GM12878 (cell line): ENCODE data around the gene FAM222A.

Experiments used
- ATF2 ChIP-seq: IDR thresholded peaks from 2 replicates; pipeline ENCODE4 v1.6.1; 2012; ENCODE audit warnings: low read length, inconsistent platforms
- CHD4 ChIP-seq: fragments of 200-600 bp; sonication (generic); IDR thresholded peaks from 2 replicates; pipeline ENCODE4 v1.6.1; 2016; ENCODE audit warnings: mild to moderate bottlenecking
- CTCF ChIP-seq, 3 experiments: IDR thresholded peaks in 2 of 3; conservative IDR thresholded peaks in 1 of 3; 2 replicates each; pipeline ENCODE4 v1.5.1; 2011; ENCODE audit warnings: low read depth in 3 of 3, low read length in 3 of 3, mild to moderate bottlenecking in 3 of 3, control low read depth in 2 of 3, moderate library complexity in 2 of 3, inconsistent platforms in 1 of 3, mixed read lengths in 1 of 3; ENCODE audit not compliant: control insufficient read depth in 2 of 3, insufficient read depth in 1 of 3; ENCODE audit errors: extremely low read depth in 1 of 3
- EZH2 ChIP-seq: IDR thresholded peaks from 2 replicates; pipeline ENCODE4 v1.6.1; 2012; ENCODE audit warnings: low read depth, mild to moderate bottlenecking, control low read depth, inconsistent platforms, low read length, borderline replicate concordance; ENCODE audit not compliant: control insufficient read depth
- KAT2A ChIP-seq: conservative IDR thresholded peaks from 2 replicates; pipeline ENCODE4 v1.6.1; 2011; ENCODE audit warnings: low read depth, low read length; ENCODE audit not compliant: control insufficient read depth
- MXI1 ChIP-seq: fragments of 150-350 bp; IDR thresholded peaks from 2 replicates; pipeline ENCODE4 v1.6.1; 2011; ENCODE audit warnings: low read depth, mild to moderate bottlenecking, inconsistent platforms, low read length, improper control_type of control experiment
- MYC ChIP-seq: IDR thresholded peaks from 2 replicates; pipeline ENCODE4 v1.6.1; 2011; ENCODE audit warnings: mild to moderate bottlenecking, low read length, moderate library complexity, inconsistent platforms; ENCODE audit not compliant: insufficient read depth, insufficient replicate concordance, insufficient read length, severe bottlenecking
- POLR2A ChIP-seq: IDR thresholded peaks from 2 replicates; pipeline ENCODE4 v1.6.1; 2011; ENCODE audit warnings: low read depth, mild to moderate bottlenecking, low read length
- POLR2AphosphoS5 ChIP-seq: IDR thresholded peaks from 2 replicates; pipeline ENCODE4 v1.6.1; 2011; ENCODE audit warnings: mild to moderate bottlenecking, low read length, inconsistent platforms
- TARDBP ChIP-seq: IDR thresholded peaks from 2 replicates; pipeline ENCODE4 v1.6.1; 2016; ENCODE audit warnings: borderline replicate concordance
- YY1 ChIP-seq: IDR thresholded peaks from 2 replicates; pipeline ENCODE4 v1.6.1; 2011; ENCODE audit warnings: low read depth, mild to moderate bottlenecking, low read length
- ZNF24 ChIP-seq: fragments of 450-650 bp; IDR thresholded peaks from 2 replicates; pipeline ENCODE4 v1.6.1; 2017; ENCODE audit warnings: antibody characterized with exemption, mild to moderate bottlenecking
- ZNF274 ChIP-seq: IDR thresholded peaks from one replicate; pipeline ENCODE4 v1.8.0; 2011; ENCODE audit not compliant: insufficient read length, insufficient read depth
- ZNF687 ChIP-seq: fragments of 450-650 bp; IDR thresholded peaks from 2 replicates; pipeline ENCODE4 v1.6.1; 2017; ENCODE audit warnings: mild to moderate bottlenecking, moderate library complexity

- no peak for TF ChIP-seq KAT2A
- no peak for TF ChIP-seq CTCF (IDR thresholded peaks at IDR 0.05 in 2 of 3, conservative IDR thresholded peaks at IDR 0.05 in 1 of 3; ENCODE audit: control insufficient read depth in 2 of 3, extremely low read depth in 1 of 3, insufficient read depth in 1 of 3, low read depth in 3 of 3, low read length in 3 of 3)
- no peak for TF ChIP-seq ZNF687
- no peak for TF ChIP-seq ZNF274
- TF ChIP-seq POLR2A = no peak
- no peak for TF ChIP-seq YY1
- TF ChIP-seq POLR2AphosphoS5 = no peak
- no peak for TF ChIP-seq MXI1
- no peak for TF ChIP-seq ATF2
- no peak for TF ChIP-seq MYC
- TF ChIP-seq EZH2 = no peak
- no peak for TF ChIP-seq ZNF24
- no peak for TF ChIP-seq CHD4
- TF ChIP-seq TARDBP = no peak
Observed at GRCh38 chr12:109810954-109811623, 97.5 kb downstream of the FAM222A start.
